Panc1 (cell line): Measurements from ENCODE around the gene OR13C3.

Experiments
- CTCF ChIP-seq: fragments of 450-650 bp; IDR thresholded peaks from 2 replicates; pipeline ENCODE4 v1.5.1; 2017; ENCODE audit warnings: mild to moderate bottlenecking
- POLR2AphosphoS5 ChIP-seq: IDR thresholded peaks from 2 replicates; pipeline ENCODE4 v1.6.1; 2012; ENCODE audit warnings: mild to moderate bottlenecking, low read depth, low read length, moderate library complexity
- REST ChIP-seq, 2 experiments: IDR thresholded peaks; 2 replicates each; pipeline ENCODE4 v1.6.1; 2011 to 2012; ENCODE audit warnings: low read depth in 2 of 2, control low read depth in 1 of 2, low read length in 1 of 2, mild to moderate bottlenecking in 1 of 2, moderate library complexity in 1 of 2; ENCODE audit not compliant: insufficient read depth in 1 of 2
- SIN3A ChIP-seq: IDR thresholded peaks from 2 replicates; pipeline ENCODE4 v1.6.1; 2012; ENCODE audit warnings: low read depth, mild to moderate bottlenecking, low read length, moderate library complexity, borderline replicate concordance; ENCODE audit not compliant: insufficient read depth
- TCF7L2 ChIP-seq: IDR thresholded peaks from 2 replicates; pipeline ENCODE4 v1.6.1; 2011; ENCODE audit warnings: mild to moderate bottlenecking, low read depth, low read length, inconsistent platforms

GRCh38 chr9:104555521-104555920, 18.9 kb upstream of the OR13C3 start:
- TF ChIP-seq POLR2AphosphoS5 (no peak), REST (IDR thresholded peaks at IDR 0.05; ENCODE audit: insufficient read depth in 1 of 2, low read depth in 2 of 2, low read length in 1 of 2) (no peak), CTCF (no peak), SIN3A (no peak), TCF7L2 (no peak)
